AG04449 (cell line): ENCODE measurements around the gene SWT1.

Source experiments
- CTCF ChIA-PET: fragments of 350-600 bp; formaldehyde crosslinking; extraction: SDS; loops from one replicate; lab custom pipeline; 2021; ENCODE audit warnings: antibody characterized with exemption; lab: Yijun Ruan, JAX
- POLR2A ChIA-PET: fragments of 400-600, 350-600 bp; formaldehyde crosslinking; extraction: SDS; loops from one replicate; lab custom pipeline; 2020; ENCODE audit warnings: antibody characterized with exemption, inconsistent platforms; lab: Yijun Ruan, JAX
- DNase-seq: peaks from one replicate; pipeline ENCODE4 v3.0.0-alpha.2; 2010; ENCODE audit warnings: low read depth, low spot score
- H3K4me3 ChIP-seq: 2 replicates; pipeline ENCODE4 v1.5.1; 2011; ENCODE audit warnings: low read depth, mild to moderate bottlenecking, control low read depth, low read length
- CTCF ChIP-seq: IDR thresholded peaks from one replicate; pipeline ENCODE4 v1.5.1; 2011; ENCODE audit warnings: mild to moderate bottlenecking, moderate library complexity, low read length, control low read depth, inconsistent platforms; ENCODE audit not compliant: insufficient read depth; ENCODE audit errors: missing control alignments

SWT1 gene

GRCh38 chr1:185152187-185152767, 4.7 kb upstream of the SWT1 start:
- no peak for TF ChIP-seq CTCF
- no peak for DNase-seq
- H3K4me3 ChIP-seq, result no peak overlapping the region
- ChIA-PET CTCF (interaction anchor here (0.6 to 1.8 kb wide), 2 partner anchors 18 kb away, joined by 5 to 9 read pairs; no protein-coding TSS in a partner anchor), POLR2A (no interaction called here)

- ChIA-PET POLR2A (no interaction called here), CTCF (interaction anchor here (0.6 kb wide), 1 partner anchor 19 kb away, joined by 3 read pairs; no protein-coding TSS in a partner anchor)
- H3K4me3 ChIP-seq, result peak overlapping the region; percentile 23; the same call in 1 of the 2 replicates
- TF ChIP-seq CTCF, result no peak
- DNase-seq, result no peak
Observed at GRCh38 chr1:185154912-185155513, 2.0 kb upstream of the SWT1 start.

GRCh38 chr1:185155600-185156287, 1.2 kb upstream of the SWT1 start:
- no peak for TF ChIP-seq CTCF
- H3K4me3 ChIP-seq, result peak overlapping the region; percentile 89
- ChIA-PET POLR2A (no interaction called here), CTCF (interaction anchor here (0.6 to 2.3 kb wide), 4 partner anchors 14 to 514 kb away, joined by 3 to 7 read pairs (median 5); no protein-coding TSS in a partner anchor)
- DNase-seq, result no peak

GRCh38 chr1:185156288-185156853, 596 bp upstream of the SWT1 start:
- peak overlapping the region; percentile 89 for H3K4me3 ChIP-seq
- TF ChIP-seq CTCF, result no peak
- no peak for DNase-seq
- ChIA-PET POLR2A (no interaction called here), CTCF (interaction anchor here (0.8 to 2.3 kb wide), 3 partner anchors 13 to 514 kb away, joined by 5 to 7 read pairs (median 5); no protein-coding TSS in a partner anchor)

- CTCF ChIA-PET, result interaction anchor here (1.1 to 4.2 kb wide), 7 partner anchors 12 to 523 kb away, joined by 3 to 55 read pairs (median 4); no protein-coding TSS in a partner anchor
- no peak for TF ChIP-seq CTCF
- POLR2A ChIA-PET, result interaction anchor here (0.7 to 1.6 kb wide), 2 partner anchors 11 to 159 kb away, joined by 3 to 5 read pairs; partner anchors contain the start of gene IVNS1ABP
- DNase-seq, result no peak
- H3K4me3 ChIP-seq, result peak overlapping the region; percentile 86
Observed at GRCh38 chr1:185157599-185158412, 839 bp downstream of the SWT1 start.
